ENCODE results near the gene FKBP10.

- TF ChIP-seq CTCF (IDR thresholded peaks at IDR 0.05 in 2 of 3, conservative IDR thresholded peaks at IDR 0.05 in 1 of 3; ENCODE audit: control insufficient read depth in 2 of 3, extremely low read depth in 1 of 3, insufficient read depth in 1 of 3, low read depth in 3 of 3, low read length in 3 of 3) (no peak), NFYA (IDR thresholded peaks at IDR 0.05; ENCODE audit: borderline replicate concordance, low read depth, low read length) (no peak), POLR2A (IDR thresholded peaks at IDR 0.05; ENCODE audit: low read depth, low read length) (no peak), GABPA (IDR thresholded peaks at IDR 0.05; ENCODE audit: low read depth) (no peak), ZBTB33 (IDR thresholded peaks at IDR 0.05) (no peak), JUND (IDR thresholded peaks at IDR 0.05; ENCODE audit: low read depth, low read length) (no peak), SUZ12 (IDR thresholded peaks at IDR 0.05; ENCODE audit: unreplicated experiment) (no peak), CHD2 (IDR thresholded peaks at IDR 0.05; ENCODE audit: borderline replicate concordance, low read depth, low read length) (no peak), SIN3A (IDR thresholded peaks at IDR 0.05; ENCODE audit: low read depth, low read length) (no peak), SIX5 (IDR thresholded peaks at IDR 0.05; ENCODE audit: low read depth, low read length, severe bottlenecking) (no peak)
These were observed 412 bp downstream of the FKBP10 start for GRCh38 chr17:41813152-41813680.

All from GM12878 (cell line).